HG03159 (cell line): ENCODE measurements around the gene SZRD1.
A peak's percentile ranks its signal among the peaks of the same experiment; 100 is the strongest.

Source experiments
- ATAC-seq: cut with Tn5 transposase; IDR thresholded peaks from one replicate; pipeline ENCODE4 v1.9.1; 2021; ENCODE audit warnings: mild to moderate bottlenecking, moderate library complexity; ENCODE audit not compliant: unreplicated experiment

The SZRD1 gene

DNA sequence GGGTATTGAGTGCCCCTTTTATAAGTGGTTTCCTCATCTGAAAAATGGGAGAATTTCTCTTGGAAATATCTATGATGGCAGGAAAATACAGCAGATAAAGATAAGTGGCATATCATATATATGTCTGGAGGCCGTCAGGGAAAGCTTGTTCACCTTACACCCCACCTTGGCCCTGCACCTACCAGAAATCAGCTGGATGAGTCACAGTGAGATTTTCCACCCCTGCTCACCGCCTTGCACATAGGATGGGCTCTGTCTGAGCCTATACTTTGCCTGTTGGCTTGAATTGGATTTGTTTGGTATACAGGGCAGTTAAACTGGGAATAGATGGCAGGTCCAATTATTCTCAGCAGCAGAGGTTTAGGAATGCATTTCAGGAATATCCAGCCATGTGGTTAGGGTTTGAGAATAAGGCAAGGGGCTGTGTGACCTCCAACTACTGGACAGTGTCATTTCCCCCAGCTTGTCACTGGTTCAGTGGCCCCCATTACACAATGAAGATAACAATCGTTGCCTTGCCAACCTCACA is 70.0 kb downstream of the SZRD1 start, which contains the start of gene SPATA21:
Gene SPATA21 (minus strand): TSS at position 479 of the 529 bp plus-strand sequence. CDS start 6,053 bp downstream, outside the sequence.
- no peak for ATAC-seq

DNA sequence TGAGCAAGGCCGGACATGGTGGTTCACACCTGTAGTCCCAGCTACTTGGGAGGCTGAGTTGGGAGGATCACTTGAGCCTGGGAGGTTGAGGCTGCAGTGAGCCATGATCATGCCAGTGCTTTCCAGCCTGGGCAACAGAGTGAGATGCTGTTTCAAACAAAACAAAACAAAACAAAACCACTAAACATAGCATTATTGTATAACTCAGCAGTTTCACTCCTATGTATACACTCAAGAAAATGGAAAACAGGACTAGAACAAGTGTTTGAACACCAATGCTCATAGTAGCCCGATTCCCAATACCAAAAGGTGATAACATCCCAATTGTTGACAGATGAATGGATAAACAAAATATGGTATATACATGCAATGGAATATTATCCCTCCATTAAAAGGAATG is 71.5 kb downstream of the SZRD1 start:
- ATAC-seq: no peak

DNA sequence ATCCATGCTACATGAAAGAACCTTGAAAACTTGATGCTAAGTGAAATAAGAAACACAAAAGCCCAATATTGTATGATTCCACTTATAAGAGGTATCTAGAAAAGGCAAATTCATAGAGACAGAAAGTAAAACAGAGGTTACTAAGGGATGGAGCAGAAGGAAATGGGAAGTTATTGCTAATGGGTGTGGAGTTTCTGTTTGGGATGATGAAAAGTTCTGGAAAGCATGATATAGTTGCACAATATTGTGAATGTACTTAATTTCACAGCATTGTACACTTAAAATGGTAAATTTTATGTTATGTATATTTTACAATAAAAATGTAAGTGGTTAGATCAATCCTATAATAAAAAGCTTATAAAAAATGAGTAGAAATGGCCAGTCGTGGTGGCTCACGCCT is 71.9 kb downstream of the SZRD1 start:
- no peak for ATAC-seq

DNA sequence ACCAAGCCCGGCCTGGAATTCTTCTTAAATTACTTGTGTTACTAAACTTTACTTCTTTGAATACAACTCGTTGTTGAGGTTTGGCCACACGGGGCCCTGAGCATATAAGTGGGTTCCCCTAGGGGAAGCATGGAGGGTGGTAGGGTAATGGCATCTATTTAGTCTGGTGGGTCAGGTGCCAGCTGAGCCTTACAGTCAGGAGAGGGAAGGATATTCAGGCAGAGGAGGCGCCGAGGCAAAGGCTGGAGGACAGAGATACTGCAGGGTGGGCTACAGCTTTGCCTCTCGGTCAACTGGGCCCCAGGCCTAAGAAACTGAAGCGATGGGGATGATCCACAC is 73.1 kb downstream of the SZRD1 start:
- ATAC-seq: peak; percentile 25

DNA sequence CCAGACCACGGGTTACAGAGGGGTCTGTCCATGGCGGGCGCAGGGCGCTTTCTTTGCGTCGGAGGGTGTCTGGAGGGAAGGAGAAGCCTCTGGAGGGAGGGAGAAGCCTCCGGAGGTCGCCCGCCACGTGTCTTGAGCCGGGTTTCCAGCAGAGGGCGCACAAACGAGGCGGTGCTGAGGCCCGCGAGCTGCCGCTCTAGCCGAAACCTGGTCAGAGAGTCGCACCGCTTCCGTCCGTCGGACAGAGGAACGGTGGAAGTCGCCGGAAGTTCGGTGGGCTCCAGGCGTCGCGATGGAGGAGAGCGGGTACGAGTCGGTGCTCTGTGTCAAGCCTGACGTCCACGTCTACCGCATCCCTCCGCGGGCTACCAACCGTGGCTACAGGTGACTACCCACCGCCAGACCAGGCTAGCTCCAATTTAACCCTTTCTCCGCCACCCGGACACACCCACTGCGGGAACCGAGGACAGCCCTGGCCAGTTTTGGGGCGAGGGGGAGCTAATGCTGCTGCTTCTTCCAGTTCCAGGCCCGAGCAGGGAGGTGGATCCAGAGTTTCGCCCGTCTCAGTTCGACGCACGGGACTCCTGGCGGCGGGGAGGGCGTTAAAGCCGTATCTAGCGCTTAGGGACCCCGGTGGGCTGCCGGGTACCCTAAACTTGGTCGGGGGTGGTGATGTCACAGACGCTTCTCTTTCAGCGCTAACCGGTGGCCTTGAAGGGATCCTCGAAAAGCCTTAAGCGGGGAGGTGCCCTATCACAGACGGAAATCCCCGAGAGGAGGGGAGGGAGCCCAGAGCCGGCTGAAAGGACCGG is 73.6 kb downstream of the SZRD1 start, which contains the start of gene NECAP2:
Gene NECAP2 (plus strand): TSS at position 255 of the 812 bp plus-strand sequence. CDS start 38 bp downstream, at position 293.
- ATAC-seq: peak; percentile 90

DNA sequence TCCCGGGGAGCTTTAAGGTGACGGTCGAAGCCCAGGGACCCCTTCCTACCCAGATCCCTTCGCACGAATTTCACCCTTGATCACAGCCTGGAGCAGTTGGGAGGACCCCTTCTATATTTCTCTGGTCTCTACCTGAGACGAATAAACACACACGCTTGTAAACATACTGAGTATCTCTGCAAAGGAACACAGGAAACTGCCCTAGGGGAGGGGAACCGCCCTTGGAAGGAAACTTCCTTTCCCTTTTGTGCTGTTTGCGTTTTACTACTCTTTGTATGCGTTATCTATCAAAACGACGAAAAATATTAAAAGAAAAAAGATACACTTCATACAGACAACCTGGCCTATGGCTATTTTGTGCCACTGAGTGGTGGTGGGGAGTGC is 74.2 kb downstream of the SZRD1 start:
- no peak for ATAC-seq

DNA sequence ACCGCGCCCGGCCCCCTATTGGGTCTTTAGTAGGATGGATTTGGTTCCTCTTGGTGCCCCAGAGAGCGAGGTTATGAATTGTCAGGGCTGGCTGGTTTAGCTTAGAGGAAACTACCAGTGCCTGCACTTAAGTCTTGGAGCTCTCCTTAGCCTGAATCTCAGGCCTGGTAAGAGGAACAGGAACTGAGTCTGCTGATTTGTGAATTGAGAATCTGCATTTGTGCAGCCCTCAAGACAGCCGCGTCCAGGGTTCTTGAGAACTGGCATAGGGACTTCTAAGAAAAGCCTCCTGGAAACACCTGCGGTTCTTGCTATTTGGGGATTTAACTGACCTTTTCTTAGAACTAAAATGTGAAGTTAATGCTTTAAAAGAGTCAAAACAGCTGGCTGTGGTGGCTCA is 75.2 kb downstream of the SZRD1 start:
- no peak for ATAC-seq

DNA sequence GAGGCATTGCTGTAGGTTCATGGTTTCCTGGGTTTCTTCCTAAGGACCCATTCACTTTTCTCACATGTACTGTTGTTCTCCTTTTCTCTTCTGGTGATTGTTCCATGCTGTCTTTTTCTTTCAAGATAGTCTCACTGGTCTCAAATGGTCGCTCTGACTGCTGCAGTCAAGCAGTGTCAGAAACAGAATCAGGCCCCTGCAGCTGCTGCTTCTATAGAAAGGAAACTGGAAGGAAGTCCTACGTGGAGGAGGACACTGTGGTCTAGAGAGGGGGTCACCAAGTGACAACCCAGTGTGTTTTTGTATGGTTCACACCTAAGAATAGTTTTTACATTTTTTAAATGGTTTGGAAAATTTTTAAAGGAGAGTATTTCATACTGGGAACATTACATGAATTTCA is 75.9 kb downstream of the SZRD1 start:
- no peak for ATAC-seq

DNA sequence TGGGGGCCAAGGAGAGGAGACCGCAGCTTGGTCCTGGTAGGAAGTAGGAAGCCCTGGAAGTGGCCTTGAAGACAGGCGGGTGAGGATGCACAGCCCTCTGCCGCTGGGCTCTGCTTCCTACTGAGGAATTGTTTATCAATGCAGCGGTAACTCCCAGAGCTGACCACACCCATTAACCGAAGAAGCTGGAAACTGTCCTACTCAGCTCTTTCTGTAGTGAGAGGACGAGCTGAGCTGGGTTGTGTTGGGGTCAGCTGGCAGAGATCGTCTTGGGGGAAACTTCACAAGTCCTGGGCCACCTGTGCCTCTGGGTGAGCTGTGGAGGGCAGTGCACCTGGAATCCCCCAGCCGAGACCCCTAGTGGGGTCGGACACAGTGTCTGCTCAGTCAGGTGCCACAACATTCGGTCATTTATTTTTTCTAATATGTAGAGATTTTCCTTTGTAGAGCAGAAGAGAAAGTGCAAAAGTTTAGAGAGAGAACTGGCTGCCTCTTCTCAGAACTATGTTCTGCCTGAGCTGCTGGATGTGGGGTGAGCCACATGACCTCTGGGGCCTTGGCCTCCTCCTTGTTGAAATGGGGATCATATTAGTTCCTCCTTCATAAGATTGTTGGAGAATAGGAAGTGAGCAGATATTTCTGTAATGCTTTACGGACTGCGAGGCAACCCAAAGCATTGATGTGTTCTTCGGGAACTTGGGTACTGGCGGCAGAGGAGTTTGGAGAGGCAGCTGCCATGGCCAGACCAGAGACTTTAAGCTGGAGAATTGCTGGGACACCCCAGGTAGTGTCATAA is 77.1 kb downstream of the SZRD1 start:
- no peak for ATAC-seq

DNA sequence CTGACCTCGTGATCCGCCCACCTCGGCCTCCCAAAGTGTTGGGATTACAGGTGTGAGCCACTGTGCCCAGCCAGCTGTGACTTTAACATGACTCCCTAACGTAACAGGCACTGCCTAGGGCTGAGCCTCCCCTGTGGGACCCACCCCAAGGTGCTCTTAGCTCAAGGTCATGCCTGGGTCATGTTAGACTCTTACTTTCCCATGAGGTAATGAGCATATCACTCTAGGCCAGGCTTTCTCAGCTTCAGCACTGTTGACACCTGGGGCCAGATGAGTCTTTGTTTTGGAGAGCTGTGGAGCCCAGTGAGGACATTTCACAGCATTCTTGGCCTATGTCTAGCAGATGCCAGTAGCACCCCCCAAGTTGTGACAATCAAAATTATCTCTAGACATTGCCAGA is 78.0 kb downstream of the SZRD1 start:
- ATAC-seq: no peak

DNA sequence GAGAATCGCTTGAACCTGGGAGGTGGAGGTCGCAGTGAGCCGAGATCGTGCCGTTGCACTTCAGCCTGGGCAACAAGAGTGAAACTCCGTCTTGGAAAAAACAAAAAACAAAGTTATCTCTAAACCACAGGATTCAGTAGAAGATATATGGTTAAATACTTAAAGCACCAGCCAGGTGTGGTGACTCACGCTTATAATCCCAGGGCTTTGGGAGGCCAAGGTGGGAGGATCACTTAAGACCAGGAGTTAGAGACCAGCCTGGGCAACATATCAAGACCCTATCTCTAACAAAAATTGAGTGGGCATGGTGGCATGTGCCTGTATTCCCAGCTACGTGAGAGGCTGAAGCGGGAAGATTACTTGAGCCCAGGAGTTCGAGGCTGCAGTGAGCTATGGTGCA is 79.1 kb downstream of the SZRD1 start:
- ATAC-seq: no peak

DNA sequence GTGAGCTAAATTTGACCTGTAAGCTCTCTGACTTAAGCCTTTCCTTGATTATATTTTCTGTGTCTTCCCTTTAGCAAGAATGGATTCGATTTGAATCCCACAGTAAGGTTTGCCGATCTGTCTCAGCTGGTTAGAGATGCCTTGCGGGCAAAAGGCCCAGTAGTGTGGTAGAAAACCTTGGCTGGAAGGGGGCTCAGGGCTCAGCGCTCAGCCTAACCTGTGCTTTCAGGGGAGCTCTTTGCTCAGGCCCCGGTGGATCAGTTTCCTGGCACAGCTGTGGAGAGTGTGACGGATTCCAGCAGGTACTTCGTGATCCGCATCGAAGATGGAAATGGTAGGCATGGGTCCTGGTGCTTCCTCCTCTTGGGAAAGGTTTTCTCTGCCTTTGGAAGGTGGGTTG is 80.6 kb downstream of the SZRD1 start:
- no peak for ATAC-seq
